Fibroblast of skin of scalp (primary cell): ENCODE measurements around the gene RAB30.
"Not testable (repeated sequence)": the region's sequence is repeated elsewhere in the genome, so short reads cannot be mapped to it uniquely, and the experiment has no call there.

Experiments
- DNase-seq: peaks from one replicate; pipeline ENCODE4 v3.0.0-alpha.2; 2013

Gene RAB30

GRCh38 chr11:82979824-82980223 is 91.9 kb downstream of the RAB30 start:
- DNase-seq, result peak; percentile 11

GRCh38 chr11:82978422-82979099 is 93.1 kb downstream of the RAB30 start:
- DNase-seq, result peak; percentile 82

- no peak for DNase-seq
Observed at GRCh38 chr11:82976786-82977185, 94.9 kb downstream of the RAB30 start.

- DNase-seq, result no peak
Observed at GRCh38 chr11:82975882-82976281, 95.8 kb downstream of the RAB30 start.

GRCh38 chr11:82974851-82975250 is 96.8 kb downstream of the RAB30 start:
- no peak for DNase-seq

GRCh38 chr11:82974135-82974534 is 97.6 kb downstream of the RAB30 start:
- DNase-seq, result no peak

GRCh38 chr11:82972103-82972502 is 99.6 kb downstream of the RAB30 start:
- DNase-seq, result no peak

GRCh38 chr11:82971519-82971946 is 100.2 kb downstream of the RAB30 start:
- not testable (repeated sequence) for DNase-seq

GRCh38 chr11:82970507-82971083 is 101.1 kb downstream of the RAB30 start:
- DNase-seq, result not testable (repeated sequence)

- no peak for DNase-seq
Observed at GRCh38 chr11:82969811-82970210, 101.9 kb downstream of the RAB30 start.

- DNase-seq, result no peak
Observed at GRCh38 chr11:82967381-82967780, 104.3 kb downstream of the RAB30 start.

- DNase-seq, result not testable (repeated sequence)
Observed at GRCh38 chr11:82962021-82962420, 109.7 kb downstream of the RAB30 start.

- DNase-seq, result no peak
Observed at GRCh38 chr11:82960779-82961143, 110.9 kb downstream of the RAB30 start.

- no peak for DNase-seq
Observed at GRCh38 chr11:82959987-82960778, 111.5 kb downstream of the RAB30 start.

- peak; percentile 10 for DNase-seq
Observed at GRCh38 chr11:82955736-82956453, 115.8 kb downstream of the RAB30 start.

- not testable (repeated sequence) for DNase-seq
Observed at GRCh38 chr11:82950502-82950901, 121.2 kb downstream of the RAB30 start.

GRCh38 chr11:82949352-82949751 is 122.3 kb downstream of the RAB30 start:
- DNase-seq, result no peak

- no peak for DNase-seq
Observed at GRCh38 chr11:82945682-82946081, 126.0 kb downstream of the RAB30 start.

GRCh38 chr11:82945041-82945440 is 126.7 kb downstream of the RAB30 start:
- not testable (repeated sequence) for DNase-seq

GRCh38 chr11:82944198-82944597 is 127.5 kb downstream of the RAB30 start:
- DNase-seq, result no peak

GRCh38 chr11:82943430-82943829 is 128.3 kb downstream of the RAB30 start:
- DNase-seq, result not testable (repeated sequence)

GRCh38 chr11:82942376-82942775 is 129.3 kb downstream of the RAB30 start:
- no peak for DNase-seq

GRCh38 chr11:82939456-82939855 is 132.2 kb downstream of the RAB30 start:
- no peak for DNase-seq
